Nephron progenitor cell (in vitro differentiated cells): Measurements from ENCODE around the gene ZBTB9.

Experiments used
- DNase-seq: peaks from one replicate; pipeline ENCODE4 v3.0.0; 2021
- H3K27ac Mint-ChIP-seq: 2 replicates; pipeline ENCODE4 v1.8.0; 2021; ENCODE audit warnings: mild to moderate bottlenecking, moderate library complexity, mixed read lengths
- H3K27me3 Mint-ChIP-seq: 2 replicates; pipeline ENCODE4 v1.8.0; 2021; ENCODE audit warnings: mild to moderate bottlenecking, low read depth, mixed read lengths; ENCODE audit not compliant: poor library complexity
- H3K36me3 Mint-ChIP-seq: 2 replicates; pipeline ENCODE4 v1.8.0; 2021; ENCODE audit warnings: low read depth, mixed read lengths
- H3K4me1 Mint-ChIP-seq: 2 replicates; pipeline ENCODE4 v1.8.0; 2021; ENCODE audit warnings: mixed read lengths
- H3K4me3 Mint-ChIP-seq: 2 replicates; pipeline ENCODE4 v1.8.0; 2021; ENCODE audit warnings: mild to moderate bottlenecking, moderate library complexity, mixed read lengths
- H3K9me3 Mint-ChIP-seq: 2 replicates; pipeline ENCODE4 v1.8.0; 2021; ENCODE audit warnings: mild to moderate bottlenecking, moderate library complexity, mixed read lengths
- TF ChIP-seq, protein P1 (sequence below): fragments of 200-600 bp; sonication (generic); IDR thresholded peaks from 2 replicates; pipeline ENCODE4 v1.5.0; 2021; ENCODE audit warnings: antibody characterized with exemption

The ZBTB9 gene

DNA sequence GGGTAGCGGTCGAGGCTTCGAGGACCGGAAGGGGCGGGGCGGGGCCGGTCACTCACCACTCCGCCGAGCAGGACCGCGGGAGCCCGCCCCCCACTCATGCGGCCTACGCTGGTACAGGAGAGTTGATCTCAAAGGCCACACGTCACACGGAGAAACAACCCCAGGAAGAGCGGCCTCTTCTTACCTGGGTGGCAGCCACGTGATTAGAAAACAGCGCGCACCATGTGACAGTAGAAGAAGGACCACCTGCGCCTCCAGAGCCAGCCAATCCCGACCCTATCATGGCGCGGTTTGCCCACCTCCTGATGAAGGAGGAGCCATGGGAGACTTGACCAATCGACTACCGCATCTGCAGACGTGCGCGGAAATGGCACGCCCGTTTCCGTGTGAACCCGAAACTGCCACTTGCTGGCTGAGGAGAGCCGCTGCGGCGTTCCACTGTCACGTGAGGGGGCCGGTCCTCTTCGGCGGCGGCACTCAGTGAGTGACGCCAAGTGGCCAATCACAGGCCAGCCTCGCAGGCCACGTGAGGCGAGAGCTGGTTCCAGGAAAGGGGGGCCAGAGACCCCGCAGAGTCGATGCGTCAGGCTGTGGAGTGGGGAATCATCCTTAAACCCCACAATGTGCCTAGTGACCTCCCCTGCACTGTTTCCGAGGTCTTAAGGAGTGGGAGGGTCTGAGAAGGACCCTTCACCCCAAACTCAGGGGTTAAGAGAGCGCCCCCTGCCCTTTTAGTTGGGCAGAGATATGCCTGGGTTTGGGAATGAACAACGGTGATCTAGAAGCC lies 36.3 kb upstream of the ZBTB9 start, which contains the start of gene CUTA:
CUTA (minus strand) TSS at position 205 of the 787 bp plus-strand sequence; CDS start at position 98, 107 bp downstream.
- Mint-ChIP-seq H3K4me3 (peak within 1 kb of the TSS; percentile 99), H3K9me3 (no peaks in the 10 kb centered on the region), H3K27me3 (no peaks in the 10 kb centered on the region), H3K27ac (peak within 1 kb of the TSS; percentile 98), H3K4me1 (peaks cover 89% of the 10 kb centered on the region), H3K36me3 (peaks cover 27% of the 10 kb centered on the region)
- TF ChIP-seq, protein P1, sequence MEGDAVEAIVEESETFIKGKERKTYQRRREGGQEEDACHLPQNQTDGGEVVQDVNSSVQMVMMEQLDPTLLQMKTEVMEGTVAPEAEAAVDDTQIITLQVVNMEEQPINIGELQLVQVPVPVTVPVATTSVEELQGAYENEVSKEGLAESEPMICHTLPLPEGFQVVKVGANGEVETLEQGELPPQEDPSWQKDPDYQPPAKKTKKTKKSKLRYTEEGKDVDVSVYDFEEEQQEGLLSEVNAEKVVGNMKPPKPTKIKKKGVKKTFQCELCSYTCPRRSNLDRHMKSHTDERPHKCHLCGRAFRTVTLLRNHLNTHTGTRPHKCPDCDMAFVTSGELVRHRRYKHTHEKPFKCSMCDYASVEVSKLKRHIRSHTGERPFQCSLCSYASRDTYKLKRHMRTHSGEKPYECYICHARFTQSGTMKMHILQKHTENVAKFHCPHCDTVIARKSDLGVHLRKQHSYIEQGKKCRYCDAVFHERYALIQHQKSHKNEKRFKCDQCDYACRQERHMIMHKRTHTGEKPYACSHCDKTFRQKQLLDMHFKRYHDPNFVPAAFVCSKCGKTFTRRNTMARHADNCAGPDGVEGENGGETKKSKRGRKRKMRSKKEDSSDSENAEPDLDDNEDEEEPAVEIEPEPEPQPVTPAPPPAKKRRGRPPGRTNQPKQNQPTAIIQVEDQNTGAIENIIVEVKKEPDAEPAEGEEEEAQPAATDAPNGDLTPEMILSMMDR = no peak
- peak; percentile 95 for DNase-seq

DNA sequence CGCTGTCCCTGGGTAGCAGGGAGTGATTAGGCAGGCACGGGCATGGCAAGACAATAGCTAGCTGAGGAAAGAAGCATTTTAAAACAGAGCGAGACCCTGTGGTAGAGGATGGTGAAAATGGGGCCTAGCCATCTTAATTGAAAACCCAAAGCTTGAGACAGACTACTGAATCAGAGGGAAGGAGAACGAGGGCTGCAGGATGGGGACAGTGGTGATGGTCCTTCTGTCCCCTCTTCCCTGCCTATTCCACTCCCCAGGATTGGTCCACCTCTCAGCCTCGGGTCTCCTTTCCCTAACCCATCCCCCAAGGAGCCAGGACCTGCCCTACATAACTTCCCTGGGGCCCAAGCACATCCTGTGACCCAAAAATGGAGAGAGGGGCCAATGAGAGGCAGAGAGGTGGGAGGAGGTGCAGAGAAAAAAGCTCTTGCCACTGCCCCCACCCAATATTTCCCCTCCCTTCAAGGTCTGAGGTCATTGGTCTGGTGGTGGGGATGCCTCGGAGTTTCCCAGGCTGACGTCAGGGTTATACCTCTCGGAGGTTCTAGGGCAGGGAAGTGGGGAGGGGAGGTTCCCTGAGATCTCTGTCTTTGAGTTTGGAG lies 35.6 kb upstream of the ZBTB9 start:
- DNase-seq = no peak
- peaks cover 90% of the 10 kb centered on the region for H3K4me1 Mint-ChIP-seq
- H3K9me3 Mint-ChIP-seq = no peaks in the 10 kb centered on the region
- TF ChIP-seq, protein P1 = no peak
- peaks cover 33% of the 10 kb centered on the region for H3K36me3 Mint-ChIP-seq
- H3K4me3 Mint-ChIP-seq = peak overlapping the region; percentile 99
- peak overlapping the region; percentile 98 for H3K27ac Mint-ChIP-seq
- H3K27me3 Mint-ChIP-seq = no peaks in the 10 kb centered on the region

DNA sequence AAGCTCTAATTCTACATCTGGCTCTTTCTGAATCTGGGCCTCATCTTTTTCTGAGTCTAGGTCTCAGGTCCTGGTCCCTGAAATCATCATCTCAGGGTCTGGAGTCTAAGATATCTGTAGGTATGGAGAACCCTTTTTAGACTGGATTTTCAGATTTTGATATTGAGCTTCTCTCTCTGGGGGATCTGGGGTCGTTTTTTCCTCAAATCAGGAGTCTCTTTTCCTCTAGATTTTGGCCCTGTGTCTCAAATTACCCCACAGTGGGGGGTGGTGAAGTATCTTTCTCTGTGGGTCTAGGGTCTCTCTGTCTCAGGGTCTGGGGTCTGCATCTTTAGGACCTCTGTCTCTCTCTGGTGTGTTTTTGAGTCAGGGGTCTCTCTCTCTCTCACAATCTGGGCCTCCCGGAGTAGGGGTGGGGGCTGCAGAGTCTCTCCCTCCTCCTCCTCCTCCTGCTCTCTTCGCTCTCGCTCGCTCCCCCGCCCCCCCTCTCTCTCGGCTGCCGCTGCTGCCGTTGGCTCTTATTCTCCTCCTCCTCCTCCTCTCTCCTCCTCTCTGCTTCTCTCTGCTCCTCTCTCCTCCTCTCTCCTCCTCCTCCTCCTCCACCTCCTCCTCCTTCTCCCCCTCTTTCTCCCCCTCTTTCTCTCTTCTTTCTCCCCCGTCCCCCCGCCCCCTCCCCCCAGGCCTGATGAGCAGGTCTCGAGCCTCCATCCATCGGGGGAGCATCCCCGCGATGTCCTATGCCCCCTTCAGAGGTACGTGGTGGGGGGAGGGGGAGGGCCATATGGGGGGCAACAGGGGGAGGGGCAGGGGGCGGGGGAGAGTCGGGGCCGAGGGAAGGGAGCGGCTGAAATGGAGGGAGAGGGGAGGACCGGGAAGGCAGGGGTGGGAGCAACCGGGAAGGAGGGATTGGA lies 34.5 kb upstream of the ZBTB9 start, which contains the start of gene SYNGAP1:
SYNGAP1 (plus strand) TSS at position 486 of the 911 bp plus-strand sequence; CDS start at position 686, 200 bp downstream.
- peaks cover 91% of the 10 kb centered on the region for H3K4me1 Mint-ChIP-seq
- no peaks in the 10 kb centered on the region for H3K9me3 Mint-ChIP-seq
- peaks cover 30% of the 10 kb centered on the region for H3K36me3 Mint-ChIP-seq
- peak; percentile 72 for DNase-seq
- TF ChIP-seq, protein P1 = no peak
- no peaks in the 10 kb centered on the region for H3K27me3 Mint-ChIP-seq
- peak within 1 kb of the TSS; percentile 98 for H3K27ac Mint-ChIP-seq
- peak within 1 kb of the TSS; percentile 99 for H3K4me3 Mint-ChIP-seq

DNA sequence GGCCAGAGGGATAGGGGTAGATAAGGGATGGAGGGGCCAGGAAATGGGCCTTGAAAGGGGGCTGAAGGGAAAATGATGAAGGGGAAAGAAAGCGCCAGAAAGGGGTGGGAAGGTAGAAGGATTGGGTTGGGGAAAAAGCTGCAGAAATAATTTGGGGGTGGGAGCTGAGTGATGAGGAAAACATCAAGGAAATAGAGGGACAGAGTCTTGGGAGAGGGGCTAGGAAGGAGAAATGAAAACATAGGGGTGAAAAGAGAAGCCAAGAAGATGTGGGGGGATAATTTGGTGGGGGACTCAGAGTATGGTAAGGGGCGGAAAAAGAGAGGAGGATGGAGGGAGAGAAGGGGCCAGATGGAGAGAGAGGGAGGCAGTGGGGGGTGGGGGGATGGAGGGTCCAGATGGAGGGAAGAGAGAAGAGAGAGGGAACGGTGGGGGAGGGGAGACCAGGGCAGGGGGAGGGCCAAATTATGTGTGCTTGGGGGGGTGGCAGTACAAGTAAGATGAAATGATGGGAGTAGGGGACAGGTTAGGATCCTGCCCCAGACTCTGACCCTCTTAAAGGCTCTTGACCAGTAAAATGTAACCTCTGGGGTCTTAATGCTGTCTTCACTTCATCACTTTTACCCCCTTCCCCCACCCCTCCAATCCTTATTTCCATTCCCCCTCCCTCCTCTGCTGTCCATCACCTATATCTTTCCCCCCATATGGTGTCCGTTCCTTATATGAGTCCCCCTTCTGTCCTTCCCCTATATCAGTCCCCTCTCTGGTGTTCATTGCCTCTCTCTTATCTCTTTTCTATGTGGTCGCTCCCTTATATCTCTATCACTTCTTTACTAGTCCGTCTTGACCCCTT lies 33.7 kb upstream of the ZBTB9 start:
- peak overlapping the region; percentile 89 for H3K27ac Mint-ChIP-seq

DNA sequence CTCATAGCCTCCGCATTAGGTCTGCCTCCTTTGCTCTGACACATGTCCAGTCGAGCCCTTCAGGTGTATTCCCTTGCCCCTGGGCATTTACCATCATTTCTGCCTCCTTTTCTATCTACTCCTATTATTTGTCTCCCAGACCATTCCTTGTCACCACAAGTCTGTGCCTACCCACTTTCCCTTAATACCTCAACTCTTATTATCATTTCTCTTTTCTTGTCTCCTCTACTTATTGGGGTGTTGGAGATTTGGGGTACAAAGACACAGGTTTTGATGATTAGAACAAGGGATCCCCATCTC lies 33.1 kb upstream of the ZBTB9 start:
- TF ChIP-seq, protein P1 = no peak
- Mint-ChIP-seq H3K4me1 (peaks cover 88% of the 10 kb centered on the region), H3K27ac (peak overlapping the region; percentile 89), H3K27me3 (no peaks in the 10 kb centered on the region), H3K4me3 (peak overlapping the region; percentile 99), H3K36me3 (peaks cover 19% of the 10 kb centered on the region), H3K9me3 (no peaks in the 10 kb centered on the region)
- no peak for DNase-seq

More for the DNA sequence above, 33.7 kb upstream of the ZBTB9 start:
- H3K27me3 Mint-ChIP-seq = no peaks in the 10 kb centered on the region
- H3K4me3 Mint-ChIP-seq = peak overlapping the region; percentile 99
- H3K36me3 Mint-ChIP-seq = peaks cover 25% of the 10 kb centered on the region
- no peaks in the 10 kb centered on the region for H3K9me3 Mint-ChIP-seq
- DNase-seq = no peak
- TF ChIP-seq, protein P1 = no peak
- H3K4me1 Mint-ChIP-seq = peaks cover 90% of the 10 kb centered on the region
